ENCODE results near the gene BRPF1. TPM values are rescaled to one million over a fixed set of nuclear protein-coding genes. Genes with fewer than 3 reads are reported as not detected.

The BRPF1 gene
- total RNA-seq, 4 donors from 2014 or later: 11.3 to 18.8 (median 14.5) TPM

- TF ChIP-seq CTCF (IDR thresholded peaks at IDR 0.05; ENCODE audit: low read depth): no peak
These were observed 28.3 kb upstream of the BRPF1 start for GRCh38 chr3:9703240-9703639.

DNA sequence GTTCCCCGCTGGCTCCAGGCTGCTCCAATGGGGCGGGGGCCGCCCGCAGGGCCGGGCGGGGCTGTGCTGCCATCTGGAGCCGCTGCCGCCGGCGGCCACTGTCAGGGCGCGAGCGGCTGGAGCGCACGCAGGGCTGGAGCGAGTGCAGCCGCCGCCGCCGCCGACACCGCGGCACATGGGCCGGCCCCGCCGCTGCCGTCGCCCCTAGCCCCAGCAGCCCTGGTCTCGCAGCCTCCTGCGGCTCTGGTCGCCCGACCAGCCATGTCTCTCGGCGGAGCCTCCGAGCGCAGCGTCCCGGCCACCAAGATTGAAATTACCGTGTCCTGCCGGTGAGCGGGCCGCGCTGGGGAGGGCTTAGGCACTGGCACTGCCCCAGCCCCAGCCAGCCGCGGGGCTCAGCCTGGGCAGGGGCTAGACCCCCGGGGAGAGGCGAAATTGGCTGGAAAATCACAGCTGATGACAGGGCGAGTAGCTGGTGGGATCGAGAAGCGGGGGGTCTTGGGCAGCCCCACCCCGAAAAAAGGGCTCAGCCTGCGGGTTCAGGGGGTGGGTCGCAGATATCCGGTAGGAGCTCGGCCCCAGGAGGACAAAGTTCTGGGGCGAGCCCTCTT lies 27.7 kb upstream of the BRPF1 start, which contains the start of gene CPNE9:
Gene CPNE9, plus strand, starts transcription at position 98 of the 611 bp plus-strand sequence. Its CDS starts 164 bp downstream, at position 262.
- TF ChIP-seq CTCF (IDR thresholded peaks at IDR 0.05; ENCODE audit: low read depth): no peak

GRCh38 chr3:9704347-9705322 lies 26.9 kb upstream of the BRPF1 start:
- no peak for TF ChIP-seq CTCF (IDR thresholded peaks at IDR 0.05; ENCODE audit: low read depth)

DNA sequence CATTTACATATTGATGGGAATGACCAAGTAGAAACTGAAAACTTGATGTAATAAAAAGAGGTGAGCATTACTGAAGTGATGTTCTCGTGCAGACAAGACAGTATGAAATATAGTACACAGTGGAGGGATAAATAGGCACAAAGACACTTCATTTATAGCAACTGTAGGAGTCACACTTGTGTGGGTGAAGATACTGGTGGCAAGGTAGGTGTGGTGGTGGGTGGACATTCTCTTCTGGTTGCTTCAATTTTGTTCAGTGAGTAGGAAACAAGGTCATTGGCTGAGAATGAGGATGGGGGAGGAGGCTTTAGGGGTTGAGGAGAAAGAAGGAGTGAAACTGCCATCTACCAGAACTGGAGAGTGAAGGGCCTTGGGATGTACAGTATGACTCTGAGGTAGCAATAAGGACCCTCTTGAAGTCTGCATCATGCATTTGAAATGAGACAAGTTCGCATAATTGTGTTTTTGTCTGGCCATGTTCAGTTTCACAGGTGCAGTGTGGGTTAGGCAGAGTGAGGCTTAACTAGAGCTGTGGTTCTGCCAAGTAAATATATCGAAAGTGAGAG lies 21.3 kb upstream of the BRPF1 start:
- no peak for TF ChIP-seq CTCF (IDR thresholded peaks at IDR 0.05; ENCODE audit: low read depth)

- no peak for TF ChIP-seq CTCF (IDR thresholded peaks at IDR 0.05; ENCODE audit: low read depth)
These were observed 19.1 kb upstream of the BRPF1 start for GRCh38 chr3:9712415-9712814.

DNA sequence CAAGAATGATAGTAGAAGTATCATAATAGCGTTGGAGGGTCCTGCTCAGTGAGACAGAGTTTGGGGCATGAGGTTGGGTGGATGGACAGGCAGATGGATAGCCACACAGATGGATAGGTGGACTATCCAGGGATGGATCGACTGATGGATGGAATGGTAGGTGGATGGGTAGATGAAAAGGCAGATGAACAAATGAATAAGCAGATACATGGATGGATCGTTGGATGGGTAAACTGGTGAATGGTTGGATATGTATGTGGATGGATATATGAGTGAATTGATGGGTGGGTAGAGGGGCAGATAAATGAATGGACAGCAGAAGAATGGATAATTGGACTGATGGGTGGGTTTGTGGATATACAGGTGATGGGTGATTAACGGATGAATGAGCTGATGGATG lies 18.4 kb upstream of the BRPF1 start:
- no peak for TF ChIP-seq CTCF (IDR thresholded peaks at IDR 0.05; ENCODE audit: low read depth)

- TF ChIP-seq CTCF (IDR thresholded peaks at IDR 0.05; ENCODE audit: low read depth): no peak
These were observed 16.4 kb upstream of the BRPF1 start for GRCh38 chr3:9715136-9715535.

Measured in subcutaneous adipose tissue (tissue), 4 donors.